ENCODE results near the gene KLHL29. TPM values are rescaled to one million over a fixed set of nuclear protein-coding genes. Genes with fewer than 3 reads are reported as not detected.

Gene KLHL29
- total RNA-seq, 1 donor from 2014 or later = 8.4 TPM

DNA sequence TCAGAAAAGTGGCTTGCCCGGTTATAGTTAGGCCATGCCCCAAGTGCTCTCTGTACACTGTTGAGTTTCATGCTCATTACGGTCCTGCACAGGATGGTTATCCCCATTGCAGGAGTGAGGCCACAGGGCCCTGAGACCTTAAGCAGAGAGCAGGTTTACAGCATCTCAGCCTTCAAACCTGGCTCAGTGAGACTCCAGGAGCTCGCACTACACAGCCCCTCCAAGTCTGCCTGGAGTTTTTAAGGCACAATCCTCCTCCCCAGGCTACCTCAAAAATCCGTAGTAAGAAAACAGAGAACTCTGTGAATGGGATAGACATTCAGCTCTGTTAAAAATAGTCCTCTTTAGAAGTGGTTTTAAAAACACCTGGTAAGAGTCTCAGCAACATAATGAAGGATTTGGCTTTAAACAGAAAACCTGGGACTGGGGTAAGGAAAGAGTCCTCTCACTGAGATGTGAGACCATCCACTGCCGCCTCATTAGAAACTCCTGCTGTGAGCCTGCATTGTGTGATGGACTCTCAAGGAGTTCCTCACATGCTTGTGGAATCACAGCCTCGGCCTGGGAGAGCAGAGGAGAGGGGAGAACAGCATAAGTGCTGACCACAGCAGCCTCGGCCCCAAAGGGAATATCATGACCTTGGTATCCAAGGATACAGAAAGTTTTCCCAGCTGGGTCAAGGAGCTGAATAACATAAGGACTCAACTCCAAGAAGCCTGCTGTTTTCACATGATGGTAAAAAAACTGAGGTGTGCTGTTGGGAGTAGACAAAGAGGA is 327.2 kb downstream of the KLHL29 start:
- TF ChIP-seq, protein P1, sequence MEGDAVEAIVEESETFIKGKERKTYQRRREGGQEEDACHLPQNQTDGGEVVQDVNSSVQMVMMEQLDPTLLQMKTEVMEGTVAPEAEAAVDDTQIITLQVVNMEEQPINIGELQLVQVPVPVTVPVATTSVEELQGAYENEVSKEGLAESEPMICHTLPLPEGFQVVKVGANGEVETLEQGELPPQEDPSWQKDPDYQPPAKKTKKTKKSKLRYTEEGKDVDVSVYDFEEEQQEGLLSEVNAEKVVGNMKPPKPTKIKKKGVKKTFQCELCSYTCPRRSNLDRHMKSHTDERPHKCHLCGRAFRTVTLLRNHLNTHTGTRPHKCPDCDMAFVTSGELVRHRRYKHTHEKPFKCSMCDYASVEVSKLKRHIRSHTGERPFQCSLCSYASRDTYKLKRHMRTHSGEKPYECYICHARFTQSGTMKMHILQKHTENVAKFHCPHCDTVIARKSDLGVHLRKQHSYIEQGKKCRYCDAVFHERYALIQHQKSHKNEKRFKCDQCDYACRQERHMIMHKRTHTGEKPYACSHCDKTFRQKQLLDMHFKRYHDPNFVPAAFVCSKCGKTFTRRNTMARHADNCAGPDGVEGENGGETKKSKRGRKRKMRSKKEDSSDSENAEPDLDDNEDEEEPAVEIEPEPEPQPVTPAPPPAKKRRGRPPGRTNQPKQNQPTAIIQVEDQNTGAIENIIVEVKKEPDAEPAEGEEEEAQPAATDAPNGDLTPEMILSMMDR (conservative IDR thresholded peaks at IDR 0.05) = no peak
- Mint-ChIP-seq H3K4me1 (peaks cover 16% of the 10 kb centered on the region), H3K27ac (ENCODE audit: unreplicated experiment) (peak overlapping the region; percentile 81), H3K36me3 (ENCODE audit: low read depth) (peaks cover 17% of the 10 kb centered on the region), H3K27me3 (ENCODE audit: low read depth) (no peaks in the 10 kb centered on the region), H3K9me3 (no peaks in the 10 kb centered on the region), H3K4me3 (no peak overlapping the region)
- DNase-seq (ENCODE audit: low read depth, low spot score) = no peak

DNA sequence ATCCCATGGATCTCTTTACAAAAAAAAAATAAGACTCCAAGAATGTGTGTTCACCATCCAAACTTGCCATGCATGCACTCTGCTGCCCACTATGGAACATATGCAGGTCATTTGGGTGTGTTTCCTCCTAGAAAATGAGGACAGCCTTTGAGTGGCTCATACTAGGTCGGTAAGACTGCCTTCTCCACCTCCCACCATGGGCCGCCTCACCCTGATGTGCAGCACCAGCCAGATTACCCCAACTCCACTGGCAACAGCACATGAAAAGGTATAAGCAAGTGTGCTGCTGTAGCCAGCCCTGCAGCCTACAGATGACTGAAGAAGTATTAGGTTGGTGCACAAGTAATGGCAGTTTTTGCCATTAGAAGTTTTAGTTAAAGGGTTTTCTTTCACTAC is 327.8 kb downstream of the KLHL29 start:
- Mint-ChIP-seq H3K4me1 (peaks cover 16% of the 10 kb centered on the region), H3K27me3 (ENCODE audit: low read depth) (no peaks in the 10 kb centered on the region), H3K27ac (ENCODE audit: unreplicated experiment) (peak overlapping the region; percentile 81), H3K36me3 (ENCODE audit: low read depth) (peaks cover 15% of the 10 kb centered on the region), H3K9me3 (no peaks in the 10 kb centered on the region), H3K4me3 (no peak overlapping the region)
- TF ChIP-seq, protein P1 (conservative IDR thresholded peaks at IDR 0.05) = no peak
- no peak for DNase-seq (ENCODE audit: low read depth, low spot score)

DNA sequence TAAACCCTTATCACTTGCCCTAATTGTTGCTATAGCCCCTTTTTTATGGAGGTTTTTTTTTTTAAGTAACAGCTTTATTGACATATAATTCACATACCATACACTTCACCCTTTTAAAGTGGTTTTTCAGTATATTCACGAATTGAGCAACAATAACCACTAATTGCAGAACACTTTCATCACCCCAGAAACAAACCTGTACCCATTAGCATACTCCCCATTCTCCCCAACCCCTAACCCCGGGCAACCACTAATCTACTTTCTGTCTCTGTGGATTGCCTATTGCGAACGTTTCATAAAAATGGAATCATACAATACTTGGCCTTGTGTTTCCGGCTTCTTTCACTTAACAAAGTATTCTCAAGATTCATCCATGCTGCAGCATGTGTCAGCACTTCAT is 328.4 kb downstream of the KLHL29 start:
- H3K4me3 Mint-ChIP-seq = no peak overlapping the region
- no peak overlapping the region for H3K27ac Mint-ChIP-seq (ENCODE audit: unreplicated experiment)
- DNase-seq (ENCODE audit: low read depth, low spot score) = no peak
- H3K9me3 Mint-ChIP-seq = no peaks in the 10 kb centered on the region
- peaks cover 16% of the 10 kb centered on the region for H3K4me1 Mint-ChIP-seq
- TF ChIP-seq, protein P1 (conservative IDR thresholded peaks at IDR 0.05) = no peak
- no peaks in the 10 kb centered on the region for H3K27me3 Mint-ChIP-seq (ENCODE audit: low read depth)
- H3K36me3 Mint-ChIP-seq (ENCODE audit: low read depth) = peaks cover 18% of the 10 kb centered on the region

DNA sequence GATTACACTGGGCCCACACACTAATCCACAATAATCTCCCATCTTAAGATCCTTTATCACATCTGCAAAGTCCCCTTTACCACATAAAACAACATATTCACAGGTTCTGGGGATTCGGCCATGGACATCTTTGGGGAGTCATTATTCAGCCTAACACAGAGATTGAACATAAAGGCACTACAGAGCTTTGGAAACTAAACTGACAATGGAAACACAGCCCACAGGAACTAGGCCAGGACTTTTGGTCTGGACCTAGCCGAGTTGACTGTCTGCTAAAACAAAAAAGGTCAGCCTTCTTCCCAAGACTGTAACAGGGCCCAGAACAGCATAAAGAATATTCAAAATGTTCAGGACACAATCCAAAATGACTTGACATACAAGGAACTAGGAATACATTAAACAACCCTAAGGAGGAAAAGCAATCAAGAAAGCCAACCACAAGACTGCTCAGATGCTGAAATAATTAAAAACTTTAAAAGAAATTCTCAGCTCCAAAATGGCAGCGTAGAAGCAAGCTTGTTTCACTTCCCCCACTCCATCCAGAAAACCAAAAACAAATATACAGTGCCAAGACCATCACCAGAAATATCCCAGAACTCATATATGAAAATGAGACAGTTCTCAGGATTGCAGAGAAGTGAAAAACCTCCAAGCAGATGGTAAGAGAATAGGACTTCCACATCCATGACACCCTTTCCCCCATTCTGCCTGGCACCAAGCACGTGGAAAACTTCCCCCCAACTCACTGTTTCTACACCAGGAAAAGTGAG is 334.1 kb downstream of the KLHL29 start:
- H3K27me3 Mint-ChIP-seq (ENCODE audit: low read depth) = no peaks in the 10 kb centered on the region
- H3K4me3 Mint-ChIP-seq = no peak overlapping the region
- TF ChIP-seq, protein P1 (conservative IDR thresholded peaks at IDR 0.05) = no peak

DNA sequence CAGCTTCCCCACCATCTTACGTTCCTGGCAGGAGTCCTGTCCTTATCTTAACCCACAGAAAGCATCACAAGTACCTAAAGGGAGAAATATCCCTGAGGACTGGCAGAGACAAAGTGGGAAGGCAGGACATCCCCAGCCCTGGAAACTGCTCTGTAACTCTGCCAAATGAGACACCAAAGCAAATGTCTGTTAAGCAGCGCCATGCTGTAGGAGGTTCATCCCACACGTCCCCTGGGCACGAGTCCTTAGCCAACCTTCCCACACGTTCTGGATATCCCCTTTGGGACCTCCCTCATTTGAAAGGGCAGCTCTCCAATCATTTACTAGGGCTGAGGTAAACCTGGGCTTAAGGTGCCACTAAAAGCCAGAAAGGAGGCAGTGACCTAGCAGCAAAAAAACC is 334.7 kb downstream of the KLHL29 start:
- Mint-ChIP-seq H3K9me3 (peaks cover 12% of the 10 kb centered on the region), H3K4me3 (no peak overlapping the region), H3K27ac (ENCODE audit: unreplicated experiment) (no peak overlapping the region), H3K4me1 (no peaks in the 10 kb centered on the region), H3K36me3 (ENCODE audit: low read depth) (peaks cover 42% of the 10 kb centered on the region), H3K27me3 (ENCODE audit: low read depth) (no peaks in the 10 kb centered on the region)
- TF ChIP-seq, protein P1 (conservative IDR thresholded peaks at IDR 0.05) = no peak
- no peak for DNase-seq (ENCODE audit: low read depth, low spot score)

More for the DNA sequence above, 334.1 kb downstream of the KLHL29 start:
- peaks cover 12% of the 10 kb centered on the region for H3K9me3 Mint-ChIP-seq
- no peaks in the 10 kb centered on the region for H3K4me1 Mint-ChIP-seq
- no peak for DNase-seq (ENCODE audit: low read depth, low spot score)
- peaks cover 38% of the 10 kb centered on the region for H3K36me3 Mint-ChIP-seq (ENCODE audit: low read depth)
- H3K27ac Mint-ChIP-seq (ENCODE audit: unreplicated experiment) = no peak overlapping the region
